Erythroblast (primary cell): ENCODE data around the gene CCDC188.

ENCODE experiments used
- GATA1 ChIP-seq: IDR thresholded peaks from 2 replicates; pipeline ENCODE4 v1.6.1; 2011; ENCODE audit warnings: low read depth, mild to moderate bottlenecking, control low read depth, low read length, moderate library complexity
- POLR2A ChIP-seq: IDR thresholded peaks from 2 replicates; pipeline ENCODE4 v1.6.1; 2011; ENCODE audit warnings: mild to moderate bottlenecking, low read length

- no peak for TF ChIP-seq POLR2A
- no peak for TF ChIP-seq GATA1
Observed at GRCh38 chr22:20184501-20185165, 33.8 kb upstream of the CCDC188 start.
